C4-2B (cell line): ENCODE results near the gene DPM2.

ENCODE experiments used
- ZFX ChIP-seq: fragments of 450-650 bp; IDR thresholded peaks from 2 replicates; pipeline ENCODE4 v1.6.1; 2017
- TF ChIP-seq, protein P1 (sequence below): fragments of 450-650 bp; conservative IDR thresholded peaks from 2 replicates; pipeline ENCODE4 v1.5.1; 2017; ENCODE audit warnings: mild to moderate bottlenecking

GRCh38 chr9:127971357-127972235 is 33.9 kb upstream of the DPM2 start:
- TF ChIP-seq, protein P1, sequence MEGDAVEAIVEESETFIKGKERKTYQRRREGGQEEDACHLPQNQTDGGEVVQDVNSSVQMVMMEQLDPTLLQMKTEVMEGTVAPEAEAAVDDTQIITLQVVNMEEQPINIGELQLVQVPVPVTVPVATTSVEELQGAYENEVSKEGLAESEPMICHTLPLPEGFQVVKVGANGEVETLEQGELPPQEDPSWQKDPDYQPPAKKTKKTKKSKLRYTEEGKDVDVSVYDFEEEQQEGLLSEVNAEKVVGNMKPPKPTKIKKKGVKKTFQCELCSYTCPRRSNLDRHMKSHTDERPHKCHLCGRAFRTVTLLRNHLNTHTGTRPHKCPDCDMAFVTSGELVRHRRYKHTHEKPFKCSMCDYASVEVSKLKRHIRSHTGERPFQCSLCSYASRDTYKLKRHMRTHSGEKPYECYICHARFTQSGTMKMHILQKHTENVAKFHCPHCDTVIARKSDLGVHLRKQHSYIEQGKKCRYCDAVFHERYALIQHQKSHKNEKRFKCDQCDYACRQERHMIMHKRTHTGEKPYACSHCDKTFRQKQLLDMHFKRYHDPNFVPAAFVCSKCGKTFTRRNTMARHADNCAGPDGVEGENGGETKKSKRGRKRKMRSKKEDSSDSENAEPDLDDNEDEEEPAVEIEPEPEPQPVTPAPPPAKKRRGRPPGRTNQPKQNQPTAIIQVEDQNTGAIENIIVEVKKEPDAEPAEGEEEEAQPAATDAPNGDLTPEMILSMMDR = no peak
- no peak for TF ChIP-seq ZFX
